IMR-90 (cell line): ENCODE measurements around the gene PLCB3. TPM values are rescaled to one million over a fixed set of nuclear protein-coding genes. Genes with fewer than 3 reads are reported as not detected.

Source experiments
- ATAC-seq: fragments of 200-7000 bp; cut with Tn5 transposase; 2 replicates; pipeline ENCODE4 v1.9.1; 2020; ENCODE audit warnings: low read depth, mild to moderate bottlenecking, moderate library complexity
- BruUV-seq: library from RNA; stranded (reverse); fragments of 400-500 nt; replicated peaks from 2 replicates; lab custom pipeline; 2021; lab: Mats Ljungman, UMichigan
- CTCF ChIA-PET: fragments of 300-600 bp; formaldehyde crosslinking; extraction: SDS; loops from one replicate; lab custom pipeline; 2021; ENCODE audit warnings: antibody characterized with exemption; lab: Yijun Ruan, JAX
- POLR2A ChIA-PET: fragments of 300-600 bp; sonication (Branson Sonifier 250); formaldehyde crosslinking; loops from one replicate; lab custom pipeline; 2022; ENCODE audit warnings: antibody characterized with exemption; ENCODE audit not compliant: unreplicated experiment; lab: Charles Lee
- DNase-seq: peaks from one replicate; pipeline ENCODE4 v3.0.0; 2013
- H2AFZ ChIP-seq: replicated peaks from 2 replicates; pipeline ENCODE3; 2013; ENCODE audit warnings: low read length, mild to moderate bottlenecking; ENCODE audit not compliant: poor library complexity
- H2AK5ac ChIP-seq: 2 replicates; pipeline ENCODE4 v1.6.1; 2013; ENCODE audit warnings: low read depth, low read length, inconsistent platforms
- H2AK9ac ChIP-seq: replicated peaks from 2 replicates; pipeline ENCODE3; 2013; ENCODE audit warnings: mild to moderate bottlenecking, low read depth, low read length, moderate library complexity; ENCODE audit not compliant: poor library complexity
- H2BK120ac ChIP-seq: 2 replicates; pipeline ENCODE4 v1.6.1; 2013; ENCODE audit warnings: low read depth, low read length, inconsistent platforms
- H2BK15ac ChIP-seq: 3 replicates; pipeline ENCODE4 v1.6.1; 2013; ENCODE audit warnings: low read depth, low read length, inconsistent platforms
- H2BK20ac ChIP-seq: 2 replicates; pipeline ENCODE4 v1.6.1; 2013; ENCODE audit warnings: low read depth, mild to moderate bottlenecking, inconsistent platforms, low read length, moderate library complexity
- H2BK5ac ChIP-seq: 2 replicates; pipeline ENCODE4 v1.6.1; 2013; ENCODE audit warnings: mild to moderate bottlenecking, low read depth, low read length, inconsistent platforms; ENCODE audit not compliant: poor library complexity, severe bottlenecking
- H3K14ac ChIP-seq: replicated peaks from 2 replicates; pipeline ENCODE4 v1.6.1; 2013; ENCODE audit warnings: low read depth, low read length, inconsistent platforms
- H3K18ac ChIP-seq: 2 replicates; pipeline ENCODE4 v1.6.1; 2013; ENCODE audit warnings: low read depth, low read length, control low read depth
- H3K23ac ChIP-seq: 2 replicates; pipeline ENCODE4 v1.6.1; 2013; ENCODE audit warnings: low read depth, low read length, inconsistent platforms
- H3K27ac ChIP-seq: 2 replicates; pipeline ENCODE4 v1.5.1; 2013; ENCODE audit warnings: mild to moderate bottlenecking, control low read depth, low read length; ENCODE audit not compliant: insufficient read depth
- H3K27me3 ChIP-seq: 2 replicates; pipeline ENCODE4 v1.6.1; 2013; ENCODE audit warnings: low read length; ENCODE audit not compliant: control insufficient read depth, insufficient read depth
- H3K36me3 ChIP-seq: 2 replicates; pipeline ENCODE4 v1.6.1; 2013; ENCODE audit warnings: low read length, mixed read lengths; ENCODE audit not compliant: control insufficient read depth, insufficient read depth
- H3K4ac ChIP-seq: 2 replicates; pipeline ENCODE4 v1.6.1; 2013; ENCODE audit warnings: low read depth, low read length, inconsistent platforms
- H3K4me1 ChIP-seq: 2 replicates; pipeline ENCODE4 v1.6.1; 2013; ENCODE audit warnings: low read length, mixed read lengths; ENCODE audit not compliant: control insufficient read depth, insufficient read depth
- H3K4me2 ChIP-seq: 2 replicates; pipeline ENCODE4 v1.6.1; 2013; ENCODE audit warnings: low read depth, mild to moderate bottlenecking, control low read depth, low read length, moderate library complexity
- H3K4me3 ChIP-seq: 2 replicates; pipeline ENCODE4 v1.5.1; 2013; ENCODE audit warnings: low read depth, mild to moderate bottlenecking, control low read depth, low read length, moderate library complexity; ENCODE audit not compliant: insufficient read depth
- H3K56ac ChIP-seq: 2 replicates; pipeline ENCODE4 v1.6.1; 2013; ENCODE audit warnings: low read length, inconsistent platforms; ENCODE audit not compliant: insufficient read depth; ENCODE audit errors: extremely low read depth
- H3K79me1 ChIP-seq, 2 experiments: 2 replicates each; pipeline ENCODE4 v1.6.1; 2013; ENCODE audit warnings: low read length in 2 of 2, inconsistent platforms in 1 of 2, low read depth in 1 of 2
- H3K9ac ChIP-seq: 2 replicates; pipeline ENCODE4 v1.6.1; 2013; ENCODE audit warnings: low read depth, low read length, control low read depth
- H3K9me1 ChIP-seq: 2 replicates; pipeline ENCODE4 v1.6.1; 2013; ENCODE audit warnings: low read length, inconsistent platforms; ENCODE audit not compliant: insufficient read depth
- H3K9me3 ChIP-seq: 2 replicates; pipeline ENCODE4 v1.6.1; 2013; ENCODE audit warnings: low read length; ENCODE audit not compliant: control insufficient read depth, insufficient read depth
- H4K20me1 ChIP-seq: 2 replicates; pipeline ENCODE4 v1.6.1; 2013; ENCODE audit warnings: low read length, inconsistent platforms; ENCODE audit not compliant: insufficient read depth
- H4K5ac ChIP-seq: 2 replicates; pipeline ENCODE4 v1.6.1; 2013; ENCODE audit warnings: mild to moderate bottlenecking, low read depth, low read length, control low read depth
- H4K8ac ChIP-seq, 2 experiments: 2 replicates each; pipeline ENCODE4 v1.6.1; 2013; ENCODE audit warnings: low read depth in 2 of 2, low read length in 2 of 2, control low read depth in 1 of 2, inconsistent platforms in 1 of 2
- H4K91ac ChIP-seq: 2 replicates; pipeline ENCODE4 v1.6.1; 2013; ENCODE audit warnings: low read depth, low read length, inconsistent platforms; ENCODE audit not compliant: insufficient read depth
- BHLHE40 ChIP-seq: fragments of 150-350 bp; IDR thresholded peaks from 2 replicates; pipeline ENCODE4 v1.6.1; 2016; ENCODE audit warnings: mild to moderate bottlenecking, low read depth, low read length
- CEBPB ChIP-seq: IDR thresholded peaks from 2 replicates; pipeline ENCODE4 v1.6.1; 2012; ENCODE audit warnings: low read depth, low read length, improper control_type of control experiment
- CHD1 ChIP-seq: IDR thresholded peaks from 2 replicates; pipeline ENCODE4 v1.6.1; 2012; ENCODE audit warnings: low read depth, low read length, improper control_type of control experiment
- CTCF ChIP-seq: conservative IDR thresholded peaks from 2 replicates; pipeline ENCODE4 v1.5.1; 2012; ENCODE audit warnings: mild to moderate bottlenecking, low read depth, low read length, improper control_type of control experiment
- ELK1 ChIP-seq: fragments of 150-350 bp; IDR thresholded peaks from 2 replicates; pipeline ENCODE4 v1.6.1; 2016; ENCODE audit warnings: low read depth, mild to moderate bottlenecking, low read length, moderate library complexity, borderline replicate concordance
- FOS ChIP-seq: fragments of 150-350 bp; IDR thresholded peaks from 2 replicates; pipeline ENCODE4 v1.6.1; 2016; ENCODE audit warnings: low read depth, low read length
- MAZ ChIP-seq: IDR thresholded peaks from 2 replicates; pipeline ENCODE4 v1.6.1; 2012; ENCODE audit warnings: low read depth, mild to moderate bottlenecking, low read length, improper control_type of control experiment, moderate library complexity, borderline replicate concordance
- POLR2A ChIP-seq: IDR thresholded peaks from 2 replicates; pipeline ENCODE4 v1.6.1; 2012; ENCODE audit warnings: mild to moderate bottlenecking, low read depth, low read length
- RAD21 ChIP-seq: IDR thresholded peaks from 2 replicates; pipeline ENCODE4 v1.6.1; 2012; ENCODE audit warnings: low read length, improper control_type of control experiment
- RCOR1 ChIP-seq: IDR thresholded peaks from 2 replicates; pipeline ENCODE4 v1.6.1; 2012; ENCODE audit warnings: mild to moderate bottlenecking, low read length, improper control_type of control experiment; ENCODE audit not compliant: insufficient replicate concordance
- RFX5 ChIP-seq: IDR thresholded peaks from 2 replicates; pipeline ENCODE4 v1.8.0; 2012; ENCODE audit warnings: low read depth, mild to moderate bottlenecking, low read length, moderate library complexity
- WGBS, 2 experiments: methylation state at CpG; one replicate each; pipeline versions ENCODE4 v1.1.5 to v1.1.7; 2013; ENCODE audit warnings: missing lambda C conversion rate in 2 of 2; ENCODE audit not compliant: insufficient read length in 1 of 2; ENCODE audit errors: extremely low coverage in 2 of 2; 5-methylcytosine and 5-hydroxymethylcytosine counted together
- dilution Hi-C: fragments of 300-500 bp; cut with HindIII; formaldehyde crosslinking; loops from one replicate; pipeline ENCODE4 v1.14.3; 2018; ENCODE audit warnings: low sequenced_read_pairs; ENCODE audit not compliant: unreplicated experiment
- in situ Hi-C: fragments of 300-500 bp; cut with MboI; formaldehyde crosslinking; loops from 3 replicates; pipeline ENCODE4 v1.14.3; 2019; ENCODE audit warnings: low sequenced_read_pairs, inconsistent platforms, mixed read lengths
- intact Hi-C: fragments of 100-400 bp; cut with micrococcal nuclease; formaldehyde crosslinking; loops from 2 replicates; pipeline ENCODE4 v1.10.0; 2022
- polyA plus RNA-seq, 3 experiments: library from polyadenylated mRNA; depleted of rRNA; stranded (reverse); fragments of >200 nt; gene quantifications; 2 replicates each; pipeline ENCODE4 v1.2.3, GENCODE V29; 2012; ENCODE audit warnings: low replicate concordance in 1 of 3
- total RNA-seq: library from RNA; depleted of rRNA; stranded (reverse); fragments of >200 nt; gene quantifications from 2 replicates; pipeline ENCODE4 v1.2.3, GENCODE V29; 2012
- TF ChIP-seq, protein P1 (sequence below): fragments of 150-350 bp; IDR thresholded peaks from 2 replicates; pipeline ENCODE4 v1.6.1; 2017; ENCODE audit warnings: mild to moderate bottlenecking, antibody characterized with exemption, low read length, low read depth

The PLCB3 gene
- total and polyA plus RNA-seq, 2 of the 4 experiments (the other 2 are of a cell fraction) = 23.9 to 24.9 TPM

DNA sequence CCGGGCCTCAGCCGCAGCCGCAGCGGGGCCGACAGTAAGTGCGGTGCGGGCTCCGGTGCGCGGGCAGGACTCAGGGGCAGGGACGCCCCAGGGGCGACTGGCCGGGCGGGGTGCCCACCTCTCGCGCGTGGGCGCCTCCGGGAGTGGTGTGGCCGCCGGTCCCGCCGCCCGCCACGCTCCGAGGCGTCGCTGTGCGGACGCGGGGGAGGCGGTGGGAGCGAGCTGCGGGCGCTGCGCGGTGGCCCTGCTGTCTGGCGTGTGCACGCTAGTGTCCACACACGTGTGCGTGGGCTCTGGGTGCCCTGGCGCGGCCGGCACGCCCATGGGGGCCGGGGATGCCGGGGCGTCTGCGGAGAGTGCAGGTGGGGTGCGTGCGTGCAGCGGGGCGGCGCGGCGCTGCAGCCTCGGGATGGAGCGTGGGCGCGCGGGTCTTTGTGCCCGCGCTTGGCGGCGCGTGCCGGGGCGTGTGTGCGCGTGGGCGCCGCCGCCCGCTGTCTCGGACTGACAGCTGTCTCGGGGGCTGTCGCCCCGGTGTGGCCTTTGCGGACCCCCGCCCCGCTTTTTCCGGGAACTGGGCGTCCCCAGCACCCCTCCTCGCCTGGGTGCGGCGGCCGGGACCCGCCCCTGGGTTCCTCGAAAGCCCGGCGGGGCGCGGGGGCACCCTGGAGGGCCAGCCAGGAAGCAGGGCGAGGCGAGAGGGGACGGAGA is 40.6 kb downstream of the PLCB3 start:
- Histone ChIP-seq H3K36me3 (no peaks in the 10 kb centered on the region), H2BK20ac (no peak overlapping the region), H2AK5ac (no peak overlapping the region), H2BK5ac (no peak overlapping the region), H3K9ac (no peak overlapping the region), H3K14ac (no peak overlapping the region), H2BK15ac (no peak overlapping the region), H3K9me3 (no peaks in the 10 kb centered on the region), H4K5ac (no peak overlapping the region), H3K4ac (no peak overlapping the region), H4K91ac (no peak overlapping the region), H3K4me3 (peak overlapping the region; percentile 24), H4K8ac (no peak overlapping the region), H4K20me1 (peaks cover 5% of the 10 kb centered on the region; the same call in 1 of the 2 replicates), H3K79me1 (peaks cover 0 to 4% of the 10 kb centered on the region in 2 experiments; a peak in 1 of 4 replicates), H2AFZ (peak overlapping the region; percentile 72), H3K56ac (no peak overlapping the region), H3K27me3 (peaks cover 66% of the 10 kb centered on the region), H3K4me1 (peaks cover 4% of the 10 kb centered on the region; the same call in 1 of the 2 replicates), H2BK120ac (no peak overlapping the region), H3K9me1 (no peaks in the 10 kb centered on the region), H3K27ac (no peak overlapping the region), H3K23ac (no peak overlapping the region), H2AK9ac (no peak overlapping the region), H3K18ac (no peak overlapping the region), H3K4me2 (peak overlapping the region; percentile 45)
- ChIA-PET POLR2A (no interaction called here), CTCF (interaction anchor here (1.1 kb wide), 1 partner anchor 9 kb away, joined by 5 read pairs; no protein-coding TSS in a partner anchor)
- WGBS, 2 experiments = 2% methylated on average over 56 of the region's 96 CpGs; no CpG with 5 or more reads in 1 of the 2 experiments
- TF ChIP-seq CEBPB = no peak
- no peak for TF ChIP-seq FOS
- no peak for TF ChIP-seq MAZ
- no peak for TF ChIP-seq RAD21
- no peak for TF ChIP-seq RCOR1
- TF ChIP-seq, protein P1, sequence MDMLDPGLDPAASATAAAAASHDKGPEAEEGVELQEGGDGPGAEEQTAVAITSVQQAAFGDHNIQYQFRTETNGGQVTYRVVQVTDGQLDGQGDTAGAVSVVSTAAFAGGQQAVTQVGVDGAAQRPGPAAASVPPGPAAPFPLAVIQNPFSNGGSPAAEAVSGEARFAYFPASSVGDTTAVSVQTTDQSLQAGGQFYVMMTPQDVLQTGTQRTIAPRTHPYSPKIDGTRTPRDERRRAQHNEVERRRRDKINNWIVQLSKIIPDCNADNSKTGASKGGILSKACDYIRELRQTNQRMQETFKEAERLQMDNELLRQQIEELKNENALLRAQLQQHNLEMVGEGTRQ = no peak
- no peak for TF ChIP-seq CTCF
- no peak for TF ChIP-seq CHD1
- TF ChIP-seq POLR2A = no peak
- no peak for TF ChIP-seq RFX5
- no peak for TF ChIP-seq BHLHE40
- TF ChIP-seq ELK1 = no peak
- intact Hi-C loops (no loop called here), dilution Hi-C loops (no loop called here), in situ Hi-C loops (no loop called here)
- BruUV-seq = no TSS peak
- DNase-seq (no peak), ATAC-seq (peak; percentile 31)
